NT2/D1 (cell line): ENCODE measurements around the gene LDHAL6B.

Source experiments
- DNase-seq: peaks from one replicate; pipeline ENCODE4 v3.0.0-alpha.2; 2011; ENCODE audit warnings: low read depth, low spot score
- H3K27me3 ChIP-seq: 2 replicates; pipeline ENCODE4 v1.6.0; 2011; ENCODE audit warnings: mild to moderate bottlenecking; ENCODE audit not compliant: insufficient read length, insufficient read depth
- H3K36me3 ChIP-seq: 2 replicates; pipeline ENCODE4 v1.6.1; 2011; ENCODE audit warnings: mild to moderate bottlenecking, low read length, mixed read lengths; ENCODE audit not compliant: insufficient read depth, insufficient read length
- H3K4me1 ChIP-seq: 2 replicates; pipeline ENCODE4 v1.5.1; 2011; ENCODE audit not compliant: insufficient read depth, insufficient read length
- H3K4me3 ChIP-seq: 2 replicates; pipeline ENCODE4 v1.5.1; 2011; ENCODE audit warnings: low read depth; ENCODE audit not compliant: insufficient read length
- H3K9ac ChIP-seq: 2 replicates; pipeline ENCODE4 v1.6.0; 2011; ENCODE audit warnings: low read depth; ENCODE audit not compliant: insufficient read length
- H3K9me3 ChIP-seq: 2 replicates; pipeline ENCODE4 v1.5.1; 2011; ENCODE audit warnings: mild to moderate bottlenecking, low read length; ENCODE audit not compliant: insufficient read depth
- SUZ12 ChIP-seq: IDR thresholded peaks from 2 replicates; pipeline ENCODE4 v1.6.1; 2011; ENCODE audit not compliant: insufficient read length, insufficient read depth; ENCODE audit errors: extremely low read depth
- YY1 ChIP-seq: IDR thresholded peaks from 2 replicates; pipeline ENCODE4 v1.6.1; 2011; ENCODE audit not compliant: insufficient read length, insufficient read depth
- ZNF274 ChIP-seq: IDR thresholded peaks from 2 replicates; pipeline ENCODE4 v1.6.1; 2011; ENCODE audit warnings: mild to moderate bottlenecking, low read depth, low read length

Gene LDHAL6B

GRCh38 chr15:59230531-59231055 is 23.9 kb downstream of the LDHAL6B start:
- Histone ChIP-seq H3K36me3 (peaks cover 14% of the 10 kb centered on the region), H3K27me3 (no peaks in the 10 kb centered on the region), H3K9me3 (no peaks in the 10 kb centered on the region), H3K4me3 (no peak overlapping the region), H3K9ac (no peak overlapping the region), H3K4me1 (no peaks in the 10 kb centered on the region)
- DNase-seq, result no peak
- TF ChIP-seq ZNF274 (no peak), SUZ12 (no peak), YY1 (no peak)

- no peak overlapping the region for H3K9ac ChIP-seq
- no peak overlapping the region for H3K4me3 ChIP-seq
- no peaks in the 10 kb centered on the region for H3K27me3 ChIP-seq
- H3K4me1 ChIP-seq, result no peaks in the 10 kb centered on the region
- no peak for DNase-seq
- H3K9me3 ChIP-seq, result no peaks in the 10 kb centered on the region
- peaks cover 8% of the 10 kb centered on the region for H3K36me3 ChIP-seq
- TF ChIP-seq YY1, result no peak
- TF ChIP-seq SUZ12, result no peak
- no peak for TF ChIP-seq ZNF274
These were observed 25.8 kb downstream of the LDHAL6B start for GRCh38 chr15:59232476-59232875.

GRCh38 chr15:59236394-59236793 is 29.8 kb downstream of the LDHAL6B start:
- H3K36me3 ChIP-seq, result peaks cover 3% of the 10 kb centered on the region
- no peaks in the 10 kb centered on the region for H3K4me1 ChIP-seq
- no peak for DNase-seq
- TF ChIP-seq ZNF274 (no peak), YY1 (no peak), SUZ12 (no peak)
- no peaks in the 10 kb centered on the region for H3K27me3 ChIP-seq
- no peak overlapping the region for H3K4me3 ChIP-seq
- no peaks in the 10 kb centered on the region for H3K9me3 ChIP-seq
- H3K9ac ChIP-seq, result no peak overlapping the region

- H3K4me3 ChIP-seq, result no peak overlapping the region
- no peak for DNase-seq
- H3K9me3 ChIP-seq, result no peaks in the 10 kb centered on the region
- H3K36me3 ChIP-seq, result no peaks in the 10 kb centered on the region
- no peaks in the 10 kb centered on the region for H3K4me1 ChIP-seq
- TF ChIP-seq SUZ12 (no peak), ZNF274 (no peak), YY1 (no peak)
- no peaks in the 10 kb centered on the region for H3K27me3 ChIP-seq
- no peak overlapping the region for H3K9ac ChIP-seq
These were observed 30.6 kb downstream of the LDHAL6B start for GRCh38 chr15:59237119-59237855.

- Histone ChIP-seq H3K4me1 (no peaks in the 10 kb centered on the region), H3K9me3 (no peaks in the 10 kb centered on the region), H3K27me3 (no peaks in the 10 kb centered on the region), H3K4me3 (no peak overlapping the region), H3K36me3 (no peaks in the 10 kb centered on the region), H3K9ac (no peak overlapping the region)
- TF ChIP-seq ZNF274 (no peak), SUZ12 (no peak), YY1 (no peak)
- no peak for DNase-seq
These were observed 31.3 kb downstream of the LDHAL6B start for GRCh38 chr15:59237924-59238331.

- Histone ChIP-seq H3K9me3 (no peaks in the 10 kb centered on the region), H3K4me3 (no peak overlapping the region), H3K27me3 (no peaks in the 10 kb centered on the region), H3K4me1 (no peaks in the 10 kb centered on the region), H3K36me3 (no peaks in the 10 kb centered on the region), H3K9ac (no peak overlapping the region)
- TF ChIP-seq ZNF274 (no peak), SUZ12 (no peak), YY1 (no peak)
- no peak for DNase-seq
These were observed 33.4 kb downstream of the LDHAL6B start for GRCh38 chr15:59240036-59240435.

GRCh38 chr15:59242649-59243048 is 36.0 kb downstream of the LDHAL6B start:
- no peak for TF ChIP-seq ZNF274
- no peak for TF ChIP-seq SUZ12

More at GRCh38 chr15:59242649-59243048, 36.0 kb downstream of the LDHAL6B start:
- H3K27me3 ChIP-seq, result no peaks in the 10 kb centered on the region
- no peak overlapping the region for H3K4me3 ChIP-seq
- H3K36me3 ChIP-seq, result peaks cover 2% of the 10 kb centered on the region
- no peaks in the 10 kb centered on the region for H3K4me1 ChIP-seq
- no peak overlapping the region for H3K9ac ChIP-seq
- no peak for DNase-seq
- H3K9me3 ChIP-seq, result no peaks in the 10 kb centered on the region
